HEK293 (cell line): ENCODE data around the gene HPS4.

Experiments used
- CTCF ChIA-PET: fragments of 350-600 bp; formaldehyde crosslinking; extraction: SDS; loops from one replicate; lab custom pipeline; 2021; ENCODE audit warnings: antibody characterized with exemption; lab: Yijun Ruan, JAX
- POLR2A ChIA-PET: fragments of 300-600 bp; formaldehyde crosslinking; extraction: SDS; loops from one replicate; lab custom pipeline; 2020; ENCODE audit warnings: antibody characterized with exemption, inconsistent platforms; lab: Yijun Ruan, JAX
- H3K27ac ChIP-seq: fragments of 200-500 bp; sonication (Bioruptor generic); 2 replicates; pipeline ENCODE4 v1.5.1; 2014; ENCODE audit warnings: low read depth, low read length, control low read depth, inconsistent platforms; ENCODE audit errors: extremely low read depth
- H3K36me3 ChIP-seq, 2 experiments: fragments of 200-500 bp in 1 of 2; sonication (Bioruptor generic) in 1 of 2; 1 replicate in 1 of 2; 2 replicates in 1 of 2; pipeline ENCODE4 v1.5.1; 2014 to 2017; ENCODE audit warnings: inconsistent platforms in 2 of 2, low read length in 2 of 2; ENCODE audit not compliant: control insufficient read depth in 2 of 2, insufficient read depth in 1 of 2
- H3K4me1 ChIP-seq: fragments of 200-500 bp; sonication (Bioruptor generic); 2 replicates; pipeline ENCODE4 v1.5.1; 2014; ENCODE audit warnings: mild to moderate bottlenecking, low read length, inconsistent platforms; ENCODE audit not compliant: control insufficient read depth, insufficient read depth
- H3K4me3 ChIP-seq: 2 replicates; pipeline ENCODE4 v1.5.1; 2011; ENCODE audit warnings: low read depth, mild to moderate bottlenecking, control low read depth, low read length, moderate library complexity
- H3K9me3 ChIP-seq: fragments of 200-500 bp; sonication (Bioruptor generic); 2 replicates; pipeline ENCODE4 v1.5.1; 2014; ENCODE audit warnings: low read depth, low read length, inconsistent platforms; ENCODE audit not compliant: control insufficient read depth, insufficient read depth
- GFI1B ChIP-seq: fragments of 450-650 bp; formaldehyde crosslinking; IDR thresholded peaks from 2 replicates; pipeline ENCODE4 v1.5.1; 2016; ENCODE audit warnings: missing biosample characterization, missing genetic modification characterization
- HOXC10 ChIP-seq: sonication (generic); formaldehyde crosslinking; IDR thresholded peaks from 2 replicates; pipeline ENCODE4 v1.8.1; 2023; ENCODE audit warnings: mild to moderate bottlenecking, missing genetic modification reagents
- INSM2 ChIP-seq: fragments of 450-650 bp; formaldehyde crosslinking; IDR thresholded peaks from 2 replicates; pipeline ENCODE4 v1.5.1; 2016; ENCODE audit warnings: missing biosample characterization, missing genetic modification characterization
- REST ChIP-seq: fragments of 450-650 bp; formaldehyde crosslinking; IDR thresholded peaks from 2 replicates; pipeline ENCODE4 v1.5.1; 2016; ENCODE audit warnings: missing biosample characterization, missing genetic modification characterization
- SP2 ChIP-seq: fragments of 450-650 bp; formaldehyde crosslinking; IDR thresholded peaks from 2 replicates; pipeline ENCODE4 v1.5.1; 2016; ENCODE audit warnings: missing biosample characterization, missing genetic modification characterization
- YY2 ChIP-seq: fragments of 450-650 bp; formaldehyde crosslinking; IDR thresholded peaks from 2 replicates; pipeline ENCODE4 v1.5.1; 2016; ENCODE audit warnings: missing biosample characterization, missing genetic modification characterization
- ZBTB1 ChIP-seq: fragments of 450-650 bp; formaldehyde crosslinking; IDR thresholded peaks from 2 replicates; pipeline ENCODE4 v1.5.1; 2016; ENCODE audit warnings: missing biosample characterization, missing genetic modification characterization
- ZBTB21 ChIP-seq: fragments of 450-650 bp; formaldehyde crosslinking; IDR thresholded peaks from 2 replicates; pipeline ENCODE4 v1.5.1; 2017; ENCODE audit warnings: missing biosample characterization, missing genetic modification characterization
- ZBTB48 ChIP-seq: fragments of 450-650 bp; formaldehyde crosslinking; IDR thresholded peaks from 2 replicates; pipeline ENCODE4 v1.5.1; 2016; ENCODE audit warnings: missing biosample characterization, missing genetic modification characterization
- ZBTB7A ChIP-seq: fragments of 450-650 bp; formaldehyde crosslinking; IDR thresholded peaks from 2 replicates; pipeline ENCODE4 v1.5.1; 2016; ENCODE audit warnings: low read depth, missing biosample characterization, missing genetic modification characterization
- ZBTB8A ChIP-seq: fragments of 450-650 bp; formaldehyde crosslinking; IDR thresholded peaks from 2 replicates; pipeline ENCODE4 v1.5.1; 2016; ENCODE audit warnings: missing biosample characterization, missing genetic modification characterization
- ZFP37 ChIP-seq: fragments of 450-650 bp; formaldehyde crosslinking; IDR thresholded peaks from 2 replicates; pipeline ENCODE4 v1.5.1; 2016; ENCODE audit warnings: missing biosample characterization, missing genetic modification characterization
- ZFP69B ChIP-seq: fragments of 450-650 bp; formaldehyde crosslinking; IDR thresholded peaks from 2 replicates; pipeline ENCODE4 v1.5.1; 2016; ENCODE audit warnings: missing biosample characterization, missing genetic modification characterization
- ZNF155 ChIP-seq: fragments of 450-650 bp; formaldehyde crosslinking; IDR thresholded peaks from 2 replicates; pipeline ENCODE4 v1.5.1; 2016; ENCODE audit warnings: missing biosample characterization, missing genetic modification characterization
- ZNF280D ChIP-seq: fragments of 450-650 bp; formaldehyde crosslinking; IDR thresholded peaks from 2 replicates; pipeline ENCODE4 v1.5.1; 2016; ENCODE audit warnings: missing biosample characterization, missing genetic modification characterization
- ZNF37A ChIP-seq: fragments of 450-650 bp; IDR thresholded peaks from 2 replicates; pipeline ENCODE4 v1.5.1; 2018; ENCODE audit warnings: missing biosample characterization, missing genetic modification characterization
- ZNF391 ChIP-seq: fragments of 450-650 bp; formaldehyde crosslinking; IDR thresholded peaks from 2 replicates; pipeline ENCODE4 v1.5.1; 2016; ENCODE audit warnings: low read depth, missing biosample characterization, missing genetic modification characterization, borderline replicate concordance
- ZNF449 ChIP-seq: fragments of 450-650 bp; formaldehyde crosslinking; IDR thresholded peaks from 2 replicates; pipeline ENCODE4 v1.5.1; 2017; ENCODE audit warnings: missing biosample characterization, mild to moderate bottlenecking, missing genetic modification characterization, moderate library complexity
- ZNF473 ChIP-seq: fragments of 450-650 bp; formaldehyde crosslinking; IDR thresholded peaks from 2 replicates; pipeline ENCODE4 v1.5.1; 2017; ENCODE audit warnings: missing biosample characterization, missing genetic modification characterization
- ZNF48 ChIP-seq: fragments of 450-650 bp; formaldehyde crosslinking; IDR thresholded peaks from 2 replicates; pipeline ENCODE4 v1.5.1; 2016; ENCODE audit warnings: missing biosample characterization, missing genetic modification characterization
- ZNF501 ChIP-seq: fragments of 450-650 bp; formaldehyde crosslinking; IDR thresholded peaks from 2 replicates; pipeline ENCODE4 v1.5.1; 2016; ENCODE audit warnings: missing biosample characterization, missing genetic modification characterization
- ZNF561 ChIP-seq: fragments of 450-650 bp; IDR thresholded peaks from 2 replicates; pipeline ENCODE4 v1.5.1; 2018; ENCODE audit warnings: missing biosample characterization, missing genetic modification characterization, borderline replicate concordance
- ZNF600 ChIP-seq: fragments of 450-650 bp; formaldehyde crosslinking; IDR thresholded peaks from 2 replicates; pipeline ENCODE4 v1.5.1; 2016; ENCODE audit warnings: missing biosample characterization, missing genetic modification characterization
- ZNF664 ChIP-seq: fragments of 450-650 bp; formaldehyde crosslinking; IDR thresholded peaks from 2 replicates; pipeline ENCODE4 v1.5.1; 2016; ENCODE audit warnings: missing biosample characterization, missing genetic modification characterization
- ZNF76 ChIP-seq: fragments of 450-650 bp; formaldehyde crosslinking; IDR thresholded peaks from 2 replicates; pipeline ENCODE4; 2016; ENCODE audit warnings: low read depth, missing biosample characterization, missing genetic modification characterization, borderline replicate concordance
- ZSCAN4 ChIP-seq: fragments of 450-650 bp; formaldehyde crosslinking; IDR thresholded peaks from 2 replicates; pipeline ENCODE4 v1.5.1; 2017; ENCODE audit warnings: missing biosample characterization, missing genetic modification characterization

The HPS4 gene

GRCh38 chr22:26483439-26484359 is at the start of gene HPS4, which contains the start of gene SRRD:
Gene HPS4 (minus strand): TSS chr22:26483783. CDS start chr22:26481762, 2,021 bp downstream.
Gene SRRD (plus strand): TSS chr22:26483877. CDS start chr22:26483891, 14 bp downstream.
- peaks cover 4% of the 10 kb centered on the region; the same call in 1 of the 2 replicates for H3K4me1 ChIP-seq
- peak within 1 kb of the TSS; percentile 93 for H3K4me3 ChIP-seq
- H3K27ac ChIP-seq = peak within 1 kb of the TSS; percentile 44; the same call in 1 of the 2 replicates
- POLR2A ChIA-PET = interaction anchor here (0.5 to 3.7 kb wide), 19 partner anchors 10 to 1526 kb away, joined by 3 to 27 read pairs (median 6); partner anchors contain the start of gene TFIP11
- H3K36me3 ChIP-seq = peaks cover 1 to 48% of the 10 kb centered on the region in 2 experiments; a peak in 2 of 3 replicates
- CTCF ChIA-PET = interaction anchor here (0.6 to 8.1 kb wide), 10 partner anchors 9 to 925 kb away, joined by 3 to 47 read pairs (median 4); no protein-coding TSS in a partner anchor
- no peaks in the 10 kb centered on the region for H3K9me3 ChIP-seq
- TF ChIP-seq ZBTB1 (tag by site-specific recombination) (0 out of 2 replicates have a peak, but pooled peaks have one; percentile 39), ZNF280D (tag by site-specific recombination) (peak; percentile 93; the same call in 1 of the 2 replicates), REST (tag by site-specific recombination) (no peak), HOXC10 (CRISPR knock-in tag) (0 out of 2 replicates have a peak, but pooled peaks have one; percentile 20), ZNF664 (tag by site-specific recombination) (peak; percentile 94), GFI1B (tag by site-specific recombination) (no peak), ZNF501 (tag by site-specific recombination) (peak; percentile 72), ZBTB21 (tag by site-specific recombination) (peak; percentile 79), SP2 (tag by site-specific recombination) (peak; percentile 78), ZFP37 (tag by site-specific recombination) (peak; percentile 69), ZSCAN4 (peak; percentile 92), ZNF449 (tag by site-specific recombination) (no peak), YY2 (tag by site-specific recombination) (peak; percentile 95), ZNF37A (no peak), ZBTB7A (tag by site-specific recombination) (peak; percentile 89), ZBTB48 (tag by site-specific recombination) (0 out of 2 replicates have a peak, but pooled peaks have one; percentile 25), ZNF473 (tag by site-specific recombination) (no peak), ZNF155 (tag by site-specific recombination) (no peak), ZNF600 (tag by site-specific recombination) (peak; percentile 46; the same call in 1 of the 2 replicates), ZNF76 (tag by site-specific recombination) (peak; percentile 71; the same call in 1 of the 2 replicates), ZBTB8A (peak; percentile 59), ZNF561 (tag by site-specific recombination) (peak; percentile 63; the same call in 1 of the 2 replicates), ZNF48 (tag by site-specific recombination) (no peak), ZFP69B (peak; percentile 52; the same call in 1 of the 2 replicates), INSM2 (tag by site-specific recombination) (peak; percentile 62), ZNF391 (tag by site-specific recombination) (peak; percentile 64; the same call in 1 of the 2 replicates)
